Kidney (tissue), 14 donors: Measurements from ENCODE around the gene SORCS3. TPM values are rescaled to one million over a fixed set of nuclear protein-coding genes. Genes with fewer than 3 reads are reported as not detected.
A peak's percentile ranks its signal among the peaks of the same experiment; 100 is the strongest.

Experiments used
- DNase-seq, 5 donors: peaks; one replicate each; pipeline ENCODE4 v3.0.0-alpha.2; 2013 to 2020
- FAIRE-seq: peaks from 2 replicates; lab custom pipeline; 2012; peaks lifted over from hg19 to GRCh38; lab: Jason Lieb, UNC
- H3K27ac ChIP-seq, 2 donors: one replicate each; pipeline ENCODE4 v1.7.0; 2013; ENCODE audit warnings: low read depth in 2 of 2, low read length in 2 of 2, inconsistent platforms in 1 of 2
- H3K27me3 ChIP-seq: one replicate; pipeline ENCODE4 v1.7.1; 2013; ENCODE audit warnings: low read length, inconsistent platforms; ENCODE audit not compliant: control insufficient read depth, insufficient read depth
- H3K36me3 ChIP-seq, 3 donors: one replicate each; pipeline versions ENCODE4 v1.7.0 to v1.7.1; 2013; ENCODE audit warnings: low read length in 3 of 3, control low read depth in 1 of 3, inconsistent platforms in 1 of 3; ENCODE audit not compliant: insufficient read depth in 3 of 3, control insufficient read depth in 2 of 3
- H3K4me1 ChIP-seq, 3 donors: one replicate each; pipeline versions ENCODE4 v1.7.0 to v1.7.1; 2013; ENCODE audit warnings: low read length in 3 of 3, inconsistent platforms in 1 of 3, low read depth in 1 of 3; ENCODE audit not compliant: control insufficient read depth in 2 of 3, insufficient read depth in 2 of 3
- H3K4me3 ChIP-seq, 3 donors: one replicate each; pipeline versions ENCODE4 v1.7.0 to v1.8.1; 2013; ENCODE audit warnings: low read length in 3 of 3, control low read depth in 1 of 3, inconsistent platforms in 1 of 3
- H3K9ac ChIP-seq, 3 donors: one replicate each; pipeline versions ENCODE4 v1.7.0 to v1.7.1; 2013; ENCODE audit warnings: low read length in 3 of 3, control low read depth in 1 of 3, inconsistent platforms in 1 of 3
- H3K9me3 ChIP-seq, 3 donors: one replicate each; pipeline versions ENCODE4 v1.7.0 to v1.7.1; 2013; ENCODE audit warnings: low read length in 3 of 3, control low read depth in 1 of 3, inconsistent platforms in 1 of 3; ENCODE audit not compliant: control insufficient read depth in 2 of 3, insufficient read depth in 1 of 3
- intact Hi-C: fragments of 100-400 bp; cut with DNase I; formaldehyde crosslinking; loops from one replicate; pipeline ENCODE4 v1.11.1; 2022
- polyA plus RNA-seq: library from polyadenylated mRNA; stranded (reverse); fragments of 350-450 nt; fragmentation: Illumina TruSeq; extraction: RNeasy Lipid Tissue Mini Kit (QIAGEN cat#74804); gene quantifications from one replicate; pipeline ENCODE4 v1.2.3, GENCODE V29; 2014; ENCODE audit warnings: low read depth, low replicate concordance; ENCODE audit not compliant: insufficient read depth
- total RNA-seq: library from RNA; stranded (reverse); fragmentation: NEBNext Ultra II Directional; extraction: Animal tissue kit (Norgen Biotek cat#: 25700); gene quantifications from one replicate; pipeline ENCODE4 v1.2.1, GENCODE V29; 2021
- TF ChIP-seq, protein P1 (sequence below): IDR thresholded peaks from 3 replicates; pipeline ENCODE4 v1.5.1; 2012; ENCODE audit warnings: mild to moderate bottlenecking, moderate library complexity, borderline replicate concordance; ENCODE audit not compliant: insufficient read depth; ENCODE audit errors: extremely low read depth
- donor health status: control.
- donor health status: control.
- donor health status: control.
- donor health status: control.
- donor health status: control.
- donor health status: DM: yes; HTN: yes; CAD: no.
- donor health status: Normal renal cell carcinoma (clear cell type).

The SORCS3 gene
- total and polyA plus RNA-seq, 2 donors from 2014 or later = 0.52 to 1.1 TPM

DNA sequence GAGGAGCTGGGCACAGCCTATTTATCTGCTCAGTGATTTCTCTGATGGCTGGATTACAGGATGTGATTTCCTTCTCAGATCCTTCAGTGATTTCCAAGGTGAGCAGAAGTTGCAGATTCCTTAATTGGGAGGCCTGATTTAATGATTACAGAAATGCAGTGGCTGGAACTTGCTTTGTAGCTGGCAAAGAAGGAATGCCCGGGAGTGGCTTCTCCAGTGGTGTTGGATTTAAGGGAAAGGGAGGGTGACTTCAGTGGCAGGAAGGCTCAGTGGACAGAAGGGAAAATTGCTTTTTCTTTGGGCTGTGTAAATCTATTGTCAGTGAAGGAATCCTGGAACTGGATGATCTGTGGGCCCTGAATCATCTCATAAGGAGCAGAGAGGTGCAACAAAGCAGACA lies 5.1 kb downstream of the SORCS3 start:
- no peak for FAIRE-seq
- peak in 2 of 5 donors; percentile 26 to 41 for DNase-seq
- Histone ChIP-seq H3K9me3 (no peaks in the 10 kb centered on the region), H3K27ac (no peak overlapping the region), H3K4me3 (no peak overlapping the region), H3K4me1 (no peaks in the 10 kb centered on the region), H3K9ac (no peak overlapping the region), H3K36me3 (no peaks in the 10 kb centered on the region), H3K27me3 (no peaks in the 10 kb centered on the region)
- intact Hi-C loops = no loop called here
- TF ChIP-seq, protein P1, sequence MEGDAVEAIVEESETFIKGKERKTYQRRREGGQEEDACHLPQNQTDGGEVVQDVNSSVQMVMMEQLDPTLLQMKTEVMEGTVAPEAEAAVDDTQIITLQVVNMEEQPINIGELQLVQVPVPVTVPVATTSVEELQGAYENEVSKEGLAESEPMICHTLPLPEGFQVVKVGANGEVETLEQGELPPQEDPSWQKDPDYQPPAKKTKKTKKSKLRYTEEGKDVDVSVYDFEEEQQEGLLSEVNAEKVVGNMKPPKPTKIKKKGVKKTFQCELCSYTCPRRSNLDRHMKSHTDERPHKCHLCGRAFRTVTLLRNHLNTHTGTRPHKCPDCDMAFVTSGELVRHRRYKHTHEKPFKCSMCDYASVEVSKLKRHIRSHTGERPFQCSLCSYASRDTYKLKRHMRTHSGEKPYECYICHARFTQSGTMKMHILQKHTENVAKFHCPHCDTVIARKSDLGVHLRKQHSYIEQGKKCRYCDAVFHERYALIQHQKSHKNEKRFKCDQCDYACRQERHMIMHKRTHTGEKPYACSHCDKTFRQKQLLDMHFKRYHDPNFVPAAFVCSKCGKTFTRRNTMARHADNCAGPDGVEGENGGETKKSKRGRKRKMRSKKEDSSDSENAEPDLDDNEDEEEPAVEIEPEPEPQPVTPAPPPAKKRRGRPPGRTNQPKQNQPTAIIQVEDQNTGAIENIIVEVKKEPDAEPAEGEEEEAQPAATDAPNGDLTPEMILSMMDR = no peak

DNA sequence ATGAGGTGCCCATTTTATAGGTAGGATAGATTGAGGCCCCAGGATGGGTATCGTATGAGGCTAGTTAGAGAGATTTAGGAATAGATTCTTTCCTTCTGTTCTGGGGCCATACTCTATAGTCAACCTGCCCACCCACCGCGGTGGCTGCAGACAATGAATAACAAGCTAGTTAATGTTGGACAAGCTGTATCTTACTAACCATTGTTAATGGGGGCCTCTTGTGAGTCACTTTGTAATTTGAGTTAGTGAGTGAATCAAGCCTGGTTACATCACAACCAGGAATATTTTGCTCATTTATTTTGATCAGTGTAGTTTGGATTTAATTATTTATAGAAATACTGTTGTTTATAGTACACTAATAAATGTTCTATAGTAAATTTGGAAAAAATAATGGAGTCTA lies 7.3 kb downstream of the SORCS3 start:
- TF ChIP-seq, protein P1 = no peak
- Histone ChIP-seq H3K36me3 (no peaks in the 10 kb centered on the region), H3K9me3 (no peaks in the 10 kb centered on the region), H3K4me1 (no peaks in the 10 kb centered on the region), H3K27me3 (no peaks in the 10 kb centered on the region), H3K27ac (no peak overlapping the region), H3K9ac (no peak overlapping the region), H3K4me3 (no peak overlapping the region)
- FAIRE-seq = no peak
- DNase-seq = peak in 1 of 5 donors; percentile 24
- intact Hi-C loops = no loop called here

DNA sequence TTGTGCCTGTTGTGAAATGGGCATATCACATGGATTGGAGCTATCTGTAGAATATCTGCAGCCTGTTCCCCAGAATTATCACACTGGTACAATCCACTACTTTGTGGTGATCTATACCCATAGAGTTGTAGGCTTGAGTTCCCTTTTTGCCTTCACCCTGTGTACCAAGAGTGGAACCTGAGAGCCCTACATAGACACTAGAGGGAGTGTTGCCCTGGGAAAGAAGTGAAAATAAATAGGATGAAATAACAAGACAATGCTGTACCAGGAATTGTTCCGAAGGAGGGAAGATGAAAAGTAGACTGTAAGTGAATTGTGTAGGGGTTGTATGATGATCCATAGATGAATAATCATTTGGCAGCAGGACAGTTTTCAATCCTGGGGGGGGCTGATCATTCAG lies 9.0 kb downstream of the SORCS3 start:
- H3K4me3 ChIP-seq = no peak overlapping the region
- H3K36me3 ChIP-seq = no peaks in the 10 kb centered on the region
- peak in 2 of 5 donors; percentile 41 to 54 for DNase-seq
- H3K9ac ChIP-seq = no peak overlapping the region
- intact Hi-C loops = no loop called here
- no peak for FAIRE-seq
- H3K27ac ChIP-seq = no peak overlapping the region
- no peaks in the 10 kb centered on the region for H3K27me3 ChIP-seq
- TF ChIP-seq, protein P1 = no peak
- H3K9me3 ChIP-seq = no peaks in the 10 kb centered on the region
- H3K4me1 ChIP-seq = no peaks in the 10 kb centered on the region

DNA sequence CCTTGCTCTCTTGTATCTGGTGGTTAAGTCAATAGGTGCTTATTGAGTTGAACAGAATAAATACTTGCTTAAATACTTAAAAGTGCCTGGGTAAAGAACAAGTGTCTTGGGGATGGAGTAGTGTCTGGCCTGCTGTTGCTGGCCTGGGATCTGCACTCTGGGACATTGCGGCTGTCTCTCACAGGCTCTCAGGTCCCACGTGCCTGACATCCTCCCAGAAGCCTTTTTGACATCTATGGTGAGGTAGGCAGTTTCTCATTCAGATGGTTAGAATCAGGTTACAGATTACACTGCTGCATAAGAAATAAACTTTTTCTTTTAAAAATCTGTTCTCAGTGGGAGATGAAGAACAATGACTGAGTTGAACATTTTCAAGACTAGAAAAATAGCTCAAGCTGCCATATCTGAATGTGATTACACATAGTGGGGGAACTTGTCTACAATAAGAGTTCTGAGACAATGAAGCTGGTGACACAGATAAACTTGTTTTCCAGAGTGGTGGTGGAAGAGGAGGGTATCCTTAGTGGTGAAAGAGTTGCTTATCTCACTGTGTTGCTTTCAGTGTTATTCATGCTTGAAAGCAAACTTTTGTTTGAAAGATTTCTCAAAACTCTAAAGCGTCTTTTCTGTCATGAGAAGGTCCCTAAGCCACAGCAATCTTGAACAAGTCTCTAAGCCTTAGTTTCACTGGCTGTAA lies 9.7 kb downstream of the SORCS3 start:
- TF ChIP-seq, protein P1 = no peak
- Histone ChIP-seq H3K4me1 (no peaks in the 10 kb centered on the region), H3K27me3 (no peaks in the 10 kb centered on the region), H3K27ac (no peak overlapping the region), H3K9ac (no peak overlapping the region), H3K4me3 (no peak overlapping the region), H3K36me3 (no peaks in the 10 kb centered on the region), H3K9me3 (no peaks in the 10 kb centered on the region)
- FAIRE-seq = no peak
- intact Hi-C loops = no loop called here
- DNase-seq = no peak
